DMS114 treated with DMSO at 0.1 percent for 48 hours (cell line): ENCODE measurements around the gene SLC16A13.
"Not testable (repeated sequence)": the region's sequence is repeated elsewhere in the genome, so short reads cannot be mapped to it uniquely, and the experiment has no call there.

Source experiments
- DNase-seq: peaks from one replicate; lab custom pipeline; 2025; ENCODE audit not compliant: unreplicated experiment; lab: John Stamatoyannopoulos, UW

Gene SLC16A13, protein sequence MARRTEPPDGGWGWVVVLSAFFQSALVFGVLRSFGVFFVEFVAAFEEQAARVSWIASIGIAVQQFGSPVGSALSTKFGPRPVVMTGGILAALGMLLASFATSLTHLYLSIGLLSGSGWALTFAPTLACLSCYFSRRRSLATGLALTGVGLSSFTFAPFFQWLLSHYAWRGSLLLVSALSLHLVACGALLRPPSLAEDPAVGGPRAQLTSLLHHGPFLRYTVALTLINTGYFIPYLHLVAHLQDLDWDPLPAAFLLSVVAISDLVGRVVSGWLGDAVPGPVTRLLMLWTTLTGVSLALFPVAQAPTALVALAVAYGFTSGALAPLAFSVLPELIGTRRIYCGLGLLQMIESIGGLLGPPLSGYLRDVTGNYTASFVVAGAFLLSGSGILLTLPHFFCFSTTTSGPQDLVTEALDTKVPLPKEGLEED

GRCh38 chr17:7035591-7036368, at the start of gene SLC16A13:
SLC16A13 (plus strand) TSS chr17:7036015; CDS start chr17:7036383, 368 bp downstream.
- peak; percentile 93 for DNase-seq

DNA sequence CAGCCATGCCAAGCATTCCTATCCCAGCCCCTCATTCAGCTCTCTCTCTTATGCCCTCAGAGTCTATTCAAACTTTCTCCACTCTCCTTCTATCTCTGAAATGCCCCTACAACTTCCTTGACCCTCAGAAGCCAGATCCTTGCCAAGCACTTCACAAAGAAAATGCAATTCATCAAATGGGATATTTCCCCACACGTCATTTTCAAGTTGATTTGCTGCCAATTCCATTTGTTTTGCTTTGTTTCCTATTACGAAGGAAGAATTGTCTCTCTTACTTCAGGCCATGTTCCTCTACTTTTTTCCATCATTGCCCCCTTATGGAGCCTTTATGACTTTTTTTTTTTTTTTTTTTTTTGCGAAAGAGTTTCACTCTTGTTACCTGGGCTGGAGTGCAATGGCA, 49.1 kb upstream of the SLC16A13 start:
- no peak for DNase-seq

DNA sequence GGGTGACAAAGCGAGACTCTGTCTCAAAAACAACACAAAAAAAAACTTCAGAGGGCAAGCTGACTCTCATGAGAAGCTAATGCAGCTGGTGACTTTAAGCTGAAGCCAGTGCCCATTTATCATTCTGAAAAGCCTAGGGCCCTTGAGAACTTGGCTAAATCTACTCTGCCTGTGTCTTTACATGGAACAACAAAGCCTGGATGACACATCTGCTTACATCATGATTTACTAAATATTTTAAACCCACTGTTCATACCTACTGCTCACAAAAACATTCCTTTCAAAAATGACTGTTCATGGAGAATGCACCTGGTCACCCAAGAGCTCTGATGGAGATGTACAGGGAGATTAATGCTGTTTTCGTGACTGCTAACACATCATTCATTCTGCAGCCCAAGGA, 46.0 kb upstream of the SLC16A13 start:
- no peak for DNase-seq

- not testable (repeated sequence) for DNase-seq
Measured at GRCh38 chr17:6993613-6994056, 42.2 kb upstream of the SLC16A13 start.

- no peak for DNase-seq
Measured at GRCh38 chr17:6994118-6994598, 41.7 kb upstream of the SLC16A13 start.

- no peak for DNase-seq
Measured at GRCh38 chr17:6994666-6995256, 41.1 kb upstream of the SLC16A13 start.

GRCh38 chr17:6995500-6996255, 40.1 kb upstream of the SLC16A13 start, which contains the start of gene ALOX12:
ALOX12 (plus strand) TSS chr17:6996049; CDS start chr17:6996118, 69 bp downstream.
- no peak for DNase-seq

DNA sequence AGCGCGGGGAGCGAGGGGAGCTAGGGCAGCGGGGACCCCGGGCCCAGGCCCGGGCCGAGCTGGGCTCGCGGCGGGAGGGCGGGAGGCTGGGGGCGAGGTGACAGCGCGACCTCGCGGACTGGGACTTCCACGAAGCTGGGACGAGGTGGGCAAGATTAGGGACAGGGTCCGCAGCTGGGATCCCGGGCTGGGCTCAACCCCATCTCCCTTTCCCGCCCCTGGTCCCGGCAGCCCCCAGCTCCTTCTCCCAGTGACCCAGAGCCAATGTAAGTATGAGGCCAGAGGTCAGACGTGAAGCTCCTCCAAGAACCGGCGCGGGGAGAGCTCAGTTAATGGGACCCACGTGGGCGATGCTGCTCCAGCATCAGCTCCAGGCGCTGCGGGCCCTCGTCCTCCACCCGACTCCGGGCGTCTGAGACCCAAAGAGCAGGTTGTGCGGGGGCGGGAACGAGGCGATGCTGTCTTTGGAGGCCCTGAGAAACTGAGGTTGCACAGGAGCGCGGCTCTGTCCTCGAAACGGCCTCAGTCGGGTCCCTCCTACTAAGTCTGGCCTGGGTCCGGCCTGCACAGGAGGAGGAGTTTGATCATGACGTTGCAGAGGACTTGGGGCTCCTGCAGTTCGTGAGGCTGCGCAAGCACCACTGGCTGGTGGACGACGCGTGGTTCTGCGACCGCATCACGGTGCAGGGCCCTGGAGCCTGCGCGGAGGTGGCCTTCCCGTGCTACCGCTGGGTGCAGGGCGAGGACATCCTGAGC, 39.4 kb upstream of the SLC16A13 start:
- DNase-seq = no peak

GRCh38 chr17:6997171-6997570, 38.6 kb upstream of the SLC16A13 start:
- DNase-seq = no peak

DNA sequence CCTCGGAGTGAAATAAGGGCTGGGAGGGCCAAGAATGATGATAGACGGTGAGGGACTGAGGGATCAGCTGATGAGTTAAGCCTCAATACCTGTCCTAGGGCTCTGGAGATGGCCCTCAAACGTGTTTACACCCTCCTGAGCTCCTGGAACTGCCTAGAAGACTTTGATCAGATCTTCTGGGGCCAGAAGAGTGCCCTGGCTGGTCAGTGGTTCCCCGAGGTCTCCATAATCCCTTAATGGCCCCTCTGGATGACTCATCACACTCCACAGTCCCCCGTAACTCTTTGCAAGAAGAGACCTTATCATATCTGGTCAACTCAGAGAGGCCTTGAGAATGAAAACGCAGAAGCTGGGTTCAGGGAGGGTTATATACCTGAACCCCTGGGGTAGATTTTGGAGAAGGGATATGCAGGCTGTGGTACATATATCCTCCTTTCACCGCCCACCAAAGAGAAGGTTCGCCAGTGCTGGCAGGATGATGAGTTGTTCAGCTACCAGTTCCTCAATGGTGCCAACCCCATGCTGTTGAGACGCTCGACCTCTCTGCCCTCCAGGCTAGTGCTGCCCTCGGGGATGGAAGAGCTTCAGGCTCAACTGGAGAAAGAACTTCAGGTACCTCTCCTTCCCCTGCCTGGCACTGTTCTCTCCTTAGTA, 36.8 kb upstream of the SLC16A13 start:
- DNase-seq = no peak

DNA sequence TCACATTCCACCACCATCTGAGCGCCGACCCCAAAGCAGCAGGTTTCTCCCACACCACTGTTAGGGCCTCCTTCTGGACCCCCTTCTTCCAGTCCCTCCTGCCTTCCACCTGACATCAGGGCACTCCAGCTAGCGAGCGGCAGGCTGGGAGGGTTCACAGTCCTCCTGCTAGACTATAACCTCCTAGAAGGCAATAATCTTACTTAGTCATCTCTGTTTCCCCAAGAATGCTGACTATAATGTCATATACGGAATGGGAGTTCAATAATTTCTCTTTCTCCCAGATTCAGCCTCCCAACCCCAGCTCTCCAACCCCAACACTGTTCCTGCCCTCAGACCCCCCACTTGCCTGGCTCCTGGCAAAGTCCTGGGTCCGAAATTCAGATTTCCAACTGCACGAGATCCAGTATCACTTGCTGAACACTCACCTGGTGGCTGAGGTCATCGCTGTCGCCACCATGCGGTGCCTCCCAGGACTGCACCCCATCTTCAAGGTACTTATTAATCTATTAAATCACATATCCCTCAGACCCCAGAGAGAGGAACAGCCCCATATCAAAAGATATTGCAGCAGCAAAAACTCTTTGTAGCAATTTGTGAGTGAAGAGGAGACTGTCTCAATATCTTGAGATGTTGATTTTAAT, 34.4 kb upstream of the SLC16A13 start:
- DNase-seq = no peak

DNA sequence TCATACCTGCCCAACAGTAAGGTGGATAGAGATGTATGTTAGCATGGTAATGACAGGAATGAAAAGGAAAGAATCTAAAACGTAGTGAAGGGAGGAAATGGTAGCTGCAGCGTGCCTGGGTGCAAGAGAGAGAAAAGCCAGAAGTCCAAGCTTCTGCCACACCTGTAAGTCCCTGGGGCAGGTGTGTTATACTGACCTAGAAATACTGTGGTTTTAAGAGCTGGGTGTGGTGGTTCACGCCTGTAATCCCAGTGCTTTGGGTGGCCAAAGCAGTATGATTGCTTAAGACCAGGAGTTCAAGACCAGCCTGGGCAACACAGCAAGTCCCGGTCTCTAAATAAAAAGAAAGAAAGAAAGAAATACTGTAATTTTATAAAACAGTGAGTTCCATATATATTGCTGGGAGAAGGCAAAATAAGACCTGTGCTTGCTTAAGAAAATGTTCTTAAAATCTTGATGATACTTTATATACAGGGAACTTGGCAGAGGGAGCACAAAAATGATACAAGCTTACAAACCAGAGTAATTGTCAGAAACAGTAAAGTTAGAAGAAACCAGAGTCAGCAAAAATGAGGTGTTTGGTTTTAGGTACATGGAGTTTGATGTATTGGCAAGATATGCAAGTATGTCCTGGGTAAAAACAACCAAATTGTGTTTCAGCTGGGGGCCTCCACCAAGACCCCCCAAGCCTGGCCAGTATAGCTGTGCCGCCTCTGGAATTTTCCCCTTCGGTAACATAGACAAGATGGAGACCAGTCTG, 33.3 kb upstream of the SLC16A13 start:
- DNase-seq = no peak

DNA sequence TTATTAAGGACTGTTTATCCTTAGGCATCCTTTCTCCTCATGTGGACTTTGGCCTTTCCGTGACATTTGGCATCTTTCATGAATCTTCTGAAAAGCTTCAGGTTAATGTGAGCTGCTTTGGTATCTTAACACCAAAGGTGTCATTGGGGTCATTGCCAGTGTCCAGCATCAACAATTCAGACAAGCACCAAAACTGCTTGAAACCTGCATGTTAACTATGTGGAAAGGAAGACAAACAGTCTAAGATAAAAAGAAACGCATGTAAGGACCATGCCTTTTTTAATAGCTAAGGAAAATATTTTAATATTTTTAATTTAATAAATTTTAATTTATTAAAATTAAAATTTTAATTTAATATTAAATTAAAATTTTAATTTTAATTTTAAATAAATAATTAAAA, 32.1 kb upstream of the SLC16A13 start:
- no peak for DNase-seq

DNA sequence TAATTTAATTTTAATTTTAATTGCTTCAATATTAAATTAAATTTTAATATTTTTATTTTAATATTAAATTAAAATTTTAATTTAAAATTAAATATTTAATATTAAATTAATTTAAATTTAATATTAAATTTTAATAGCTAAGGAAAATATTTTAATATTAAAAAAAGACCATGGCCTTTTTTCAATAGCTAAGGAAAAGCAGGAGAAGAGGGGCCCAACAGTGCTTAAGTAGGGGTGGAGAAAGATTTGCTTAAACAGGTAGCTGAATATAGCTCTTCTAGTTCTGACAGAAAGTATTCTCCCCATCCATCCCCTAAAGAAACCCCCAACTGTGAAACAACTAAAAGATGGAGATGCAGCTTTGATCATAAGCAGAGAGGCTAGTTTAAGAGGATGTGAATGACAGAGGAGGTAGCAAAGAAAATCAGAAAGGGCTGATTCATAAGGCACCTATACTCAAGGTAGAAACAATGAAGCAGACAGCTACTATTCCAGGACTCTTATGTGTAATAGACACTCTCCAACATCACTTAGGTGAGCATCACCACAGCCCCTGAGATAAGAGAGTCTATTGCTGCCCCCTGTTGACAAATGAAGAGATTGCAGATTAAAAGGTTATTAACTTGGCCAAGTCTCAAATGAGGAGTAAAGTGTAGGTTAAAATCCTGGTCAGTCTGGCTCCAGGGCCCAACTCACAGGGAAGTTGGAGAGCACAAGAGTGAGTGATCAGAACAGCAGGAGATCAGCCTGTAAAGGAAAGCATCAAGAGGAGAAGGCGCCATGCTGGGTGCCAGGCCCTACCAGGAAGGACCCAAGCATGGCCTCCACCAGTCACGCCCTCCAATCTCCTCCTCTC, 31.2 kb upstream of the SLC16A13 start:
- DNase-seq = peak; percentile 55

DNA sequence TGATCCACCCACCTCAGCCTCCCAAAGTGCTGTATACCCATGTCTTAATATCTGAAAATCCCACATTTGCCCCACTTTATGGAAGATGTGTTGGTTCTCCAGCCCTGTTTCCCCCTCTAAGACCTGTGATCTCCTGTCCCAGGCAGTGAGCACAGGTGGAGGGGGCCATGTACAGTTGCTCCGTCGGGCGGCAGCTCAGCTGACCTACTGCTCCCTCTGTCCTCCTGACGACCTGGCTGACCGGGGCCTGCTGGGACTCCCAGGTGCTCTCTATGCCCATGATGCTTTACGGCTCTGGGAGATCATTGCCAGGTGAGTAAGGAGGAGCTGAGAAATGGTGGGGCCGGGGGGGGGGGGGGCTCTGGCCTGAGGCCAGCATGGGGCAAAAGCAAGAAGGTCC, 30.1 kb upstream of the SLC16A13 start:
- DNase-seq = no peak

GRCh38 chr17:7007143-7007542, 28.7 kb upstream of the SLC16A13 start:
- no peak for DNase-seq

DNA sequence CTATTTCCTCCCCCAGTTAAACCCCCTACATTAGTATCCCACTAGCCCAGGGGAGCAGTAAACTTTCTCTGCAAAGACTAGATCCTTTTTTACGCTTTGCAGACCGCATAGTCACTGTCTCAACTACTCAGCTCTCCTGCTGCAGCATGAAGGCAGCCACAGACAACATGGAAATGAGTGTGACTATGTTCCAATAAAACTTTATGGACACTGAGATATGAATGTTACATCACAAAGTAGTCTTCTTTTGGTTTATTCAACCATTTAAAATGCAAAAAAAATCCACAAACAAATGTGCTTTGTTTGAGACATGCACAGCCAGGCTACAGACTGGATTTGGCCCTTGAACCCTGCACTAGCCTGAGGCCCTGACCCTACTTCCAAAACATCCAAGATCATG, 25.3 kb upstream of the SLC16A13 start:
- no peak for DNase-seq
